ENCODE measurements around the gene NBPF11.
"Not testable (repeated sequence)": the region's sequence is repeated elsewhere in the genome, so short reads cannot be mapped to it uniquely, and the experiment has no call there.

The NBPF11 gene

DNA sequence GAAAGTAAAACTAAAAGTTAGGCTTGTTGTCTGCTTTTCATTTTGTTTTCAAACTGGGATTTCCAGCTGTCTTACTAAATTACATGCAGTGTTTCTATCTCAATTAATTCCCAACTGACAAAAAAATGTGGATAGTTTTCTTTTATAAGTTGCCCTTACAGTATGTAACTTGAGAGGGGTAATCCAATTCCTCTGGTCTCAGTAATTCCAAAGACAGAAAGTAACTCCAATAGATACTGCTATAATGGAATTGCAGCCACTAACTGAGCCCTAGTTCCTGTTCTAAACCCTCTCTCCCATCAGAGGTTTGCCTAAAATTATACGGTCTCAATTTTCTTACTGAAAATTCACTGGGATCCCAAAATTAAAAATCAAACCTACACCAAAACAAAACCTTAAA, 83.5 kb downstream of the NBPF11 start:
- WGBS, 2 donors (ENCODE audit: extremely low coverage in 2 of 2, insufficient read length in 2 of 2, insufficient replicate concordance in 1 of 2) = no CpG with 5 or more reads among the region's 1 CpG
- H3K14ac ChIP-seq (ENCODE audit: low read length) = not testable (repeated sequence)

DNA sequence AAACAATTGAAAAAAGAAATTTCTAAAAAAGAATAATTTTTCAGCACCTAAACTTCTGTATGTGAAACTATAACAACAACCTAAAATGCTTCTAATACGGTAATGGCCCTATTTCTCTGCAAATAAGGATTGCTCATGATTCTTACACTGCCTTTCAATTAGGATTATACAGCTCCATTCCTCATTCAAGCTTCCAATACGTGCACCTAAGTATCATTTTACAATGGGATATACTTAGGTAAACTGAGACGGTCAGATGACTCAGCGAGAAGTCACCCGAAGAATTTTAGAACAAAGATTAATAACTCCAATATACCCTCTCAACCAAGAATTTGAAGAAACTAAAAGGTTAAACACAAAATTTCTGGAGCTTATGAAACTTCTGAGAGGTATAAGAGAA, 83.9 kb downstream of the NBPF11 start:
- H3K4ac ChIP-seq (ENCODE audit: low read length); H2BK120ac ChIP-seq (ENCODE audit: low read depth, low read length); H4K8ac ChIP-seq (ENCODE audit: low read depth, low read length); H3K36me3 ChIP-seq (replicated peaks in 1 of 2; ENCODE audit: control insufficient read depth in 2 of 2, insufficient read depth in 2 of 2, low read length in 2 of 2); H3K27ac ChIP-seq (replicated peaks; ENCODE audit: low read length); H3K27me3 ChIP-seq (ENCODE audit: control insufficient read depth in 3 of 3, insufficient read depth in 3 of 3, low read depth in 1 of 3, low read length in 3 of 3); H3K9me3 ChIP-seq (replicated peaks in 1 of 2; ENCODE audit: control insufficient read depth in 2 of 2, insufficient read depth in 1 of 2, low read depth in 1 of 2, low read length in 2 of 2); H3K9ac ChIP-seq (ENCODE audit: low read depth, low read length, poor library complexity); H2BK12ac ChIP-seq (ENCODE audit: low read length); H3K23ac ChIP-seq (ENCODE audit: low read depth, low read length, poor library complexity); H2AFZ ChIP-seq (ENCODE audit: low read length); H2BK15ac ChIP-seq (ENCODE audit: low read length); DNase-seq (ENCODE audit: low spot score); H2AK5ac ChIP-seq (ENCODE audit: low read depth, low read length); H3K4me3 ChIP-seq (ENCODE audit: low read length in 2 of 2); H3K4me1 ChIP-seq (ENCODE audit: control insufficient read depth in 2 of 2, insufficient read depth in 1 of 2, low read depth in 1 of 2, low read length in 2 of 2); H4K91ac ChIP-seq (ENCODE audit: low read depth, low read length, poor library complexity); H3K4me2 ChIP-seq (ENCODE audit: insufficient read depth, low read length, poor library complexity, severe bottlenecking); H2BK5ac ChIP-seq (ENCODE audit: low read length); H3K79me1 ChIP-seq (ENCODE audit: low read depth, low read length); H3K18ac ChIP-seq (ENCODE audit: low read length); H3K14ac ChIP-seq (ENCODE audit: low read length): not testable (repeated sequence)
- no CpG with 5 or more reads among the region's 5 CpGs for WGBS, 2 donors (ENCODE audit: extremely low coverage in 2 of 2, insufficient read length in 2 of 2, insufficient replicate concordance in 1 of 2)

More for the DNA sequence above, 83.5 kb downstream of the NBPF11 start:
- DNase-seq (ENCODE audit: low spot score); H2BK12ac ChIP-seq (ENCODE audit: low read length); H3K9ac ChIP-seq (ENCODE audit: low read depth, low read length, poor library complexity); H3K36me3 ChIP-seq (replicated peaks in 1 of 2; ENCODE audit: control insufficient read depth in 2 of 2, insufficient read depth in 2 of 2, low read length in 2 of 2); H3K79me1 ChIP-seq (ENCODE audit: low read depth, low read length); H3K27ac ChIP-seq (replicated peaks; ENCODE audit: low read length); H2BK120ac ChIP-seq (ENCODE audit: low read depth, low read length); H3K4me1 ChIP-seq (ENCODE audit: control insufficient read depth in 2 of 2, insufficient read depth in 1 of 2, low read depth in 1 of 2, low read length in 2 of 2); H3K27me3 ChIP-seq (ENCODE audit: control insufficient read depth in 3 of 3, insufficient read depth in 3 of 3, low read depth in 1 of 3, low read length in 3 of 3); H2BK15ac ChIP-seq (ENCODE audit: low read length); H3K4ac ChIP-seq (ENCODE audit: low read length); H3K4me3 ChIP-seq (ENCODE audit: low read length in 2 of 2); H3K9me3 ChIP-seq (replicated peaks in 1 of 2; ENCODE audit: control insufficient read depth in 2 of 2, insufficient read depth in 1 of 2, low read depth in 1 of 2, low read length in 2 of 2); H4K91ac ChIP-seq (ENCODE audit: low read depth, low read length, poor library complexity); H4K8ac ChIP-seq (ENCODE audit: low read depth, low read length); H2AFZ ChIP-seq (ENCODE audit: low read length); H2BK5ac ChIP-seq (ENCODE audit: low read length); H3K23ac ChIP-seq (ENCODE audit: low read depth, low read length, poor library complexity); H3K18ac ChIP-seq (ENCODE audit: low read length); H3K4me2 ChIP-seq (ENCODE audit: insufficient read depth, low read length, poor library complexity, severe bottlenecking); H2AK5ac ChIP-seq (ENCODE audit: low read depth, low read length): not testable (repeated sequence)

DNA sequence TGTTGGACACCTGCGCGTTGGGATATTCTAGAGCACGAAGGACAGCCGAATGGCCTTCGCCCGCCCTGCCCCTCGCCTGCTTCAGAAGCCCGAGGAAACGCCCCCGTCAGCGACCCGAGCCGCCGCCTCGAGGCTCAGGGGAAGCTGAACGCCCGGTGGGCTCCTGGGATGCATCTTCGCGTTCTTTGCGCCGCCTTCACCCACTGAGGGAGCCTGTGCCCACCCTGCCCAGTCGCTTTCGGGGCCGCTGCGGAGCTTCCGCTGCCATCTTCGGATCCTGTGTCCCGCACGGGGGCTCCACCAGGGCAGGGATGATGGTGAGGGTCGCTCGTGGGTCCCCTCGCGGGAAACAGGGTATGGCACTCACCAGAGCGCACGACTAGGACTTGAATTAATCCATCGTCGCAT, 91.8 kb downstream of the NBPF11 start:
- DNase-seq (ENCODE audit: low spot score); H3K9ac ChIP-seq (ENCODE audit: low read depth, low read length, poor library complexity); H3K18ac ChIP-seq (ENCODE audit: low read length); H3K27ac ChIP-seq (replicated peaks; ENCODE audit: low read length); H2AK5ac ChIP-seq (ENCODE audit: low read depth, low read length); H2AFZ ChIP-seq (ENCODE audit: low read length); H3K4ac ChIP-seq (ENCODE audit: low read length); H3K36me3 ChIP-seq (replicated peaks in 1 of 2; ENCODE audit: control insufficient read depth in 2 of 2, insufficient read depth in 2 of 2, low read length in 2 of 2); H3K4me3 ChIP-seq (ENCODE audit: low read length in 2 of 2); H2BK12ac ChIP-seq (ENCODE audit: low read length); H3K14ac ChIP-seq (ENCODE audit: low read length); H3K9me3 ChIP-seq (replicated peaks in 1 of 2; ENCODE audit: control insufficient read depth in 2 of 2, insufficient read depth in 1 of 2, low read depth in 1 of 2, low read length in 2 of 2); H4K91ac ChIP-seq (ENCODE audit: low read depth, low read length, poor library complexity); H2BK15ac ChIP-seq (ENCODE audit: low read length); H3K23ac ChIP-seq (ENCODE audit: low read depth, low read length, poor library complexity); H3K4me2 ChIP-seq (ENCODE audit: insufficient read depth, low read length, poor library complexity, severe bottlenecking); H3K27me3 ChIP-seq (ENCODE audit: control insufficient read depth in 3 of 3, insufficient read depth in 3 of 3, low read depth in 1 of 3, low read length in 3 of 3); H3K79me1 ChIP-seq (ENCODE audit: low read depth, low read length); H4K8ac ChIP-seq (ENCODE audit: low read depth, low read length); H3K4me1 ChIP-seq (ENCODE audit: control insufficient read depth in 2 of 2, insufficient read depth in 1 of 2, low read depth in 1 of 2, low read length in 2 of 2); H2BK5ac ChIP-seq (ENCODE audit: low read length); H2BK120ac ChIP-seq (ENCODE audit: low read depth, low read length): not testable (repeated sequence)
- no CpG with 5 or more reads among the region's 37 CpGs for WGBS, 2 donors (ENCODE audit: extremely low coverage in 2 of 2, insufficient read length in 2 of 2, insufficient replicate concordance in 1 of 2)

DNA sequence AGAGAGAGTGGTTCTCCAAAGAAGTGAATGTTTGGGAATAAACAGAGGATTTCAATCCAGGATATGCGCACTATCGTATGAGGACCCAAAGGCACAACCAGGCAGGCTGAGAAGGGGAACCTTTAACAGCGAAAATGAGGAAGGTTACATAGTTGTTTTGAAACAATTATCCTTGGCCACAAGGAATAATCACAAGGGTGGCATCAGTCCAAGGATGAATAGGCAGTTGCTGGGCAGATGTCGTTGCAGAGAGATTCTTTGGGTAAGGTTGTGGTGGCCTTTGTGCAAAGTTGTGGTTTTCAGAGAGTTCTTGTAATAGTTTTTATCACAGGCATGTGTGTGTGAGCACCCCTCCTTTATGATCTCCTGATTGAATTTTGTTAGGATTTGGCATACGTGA, 94.7 kb downstream of the NBPF11 start:
- not testable (repeated sequence) for H3K36me3 ChIP-seq (replicated peaks in 1 of 2; ENCODE audit: control insufficient read depth in 2 of 2, insufficient read depth in 2 of 2, low read length in 2 of 2); H3K4me3 ChIP-seq (ENCODE audit: low read length in 2 of 2); H3K4me2 ChIP-seq (ENCODE audit: insufficient read depth, low read length, poor library complexity, severe bottlenecking); H3K79me1 ChIP-seq (ENCODE audit: low read depth, low read length); H3K18ac ChIP-seq (ENCODE audit: low read length); H2BK15ac ChIP-seq (ENCODE audit: low read length); H2AFZ ChIP-seq (ENCODE audit: low read length); H2BK12ac ChIP-seq (ENCODE audit: low read length); H3K23ac ChIP-seq (ENCODE audit: low read depth, low read length, poor library complexity); DNase-seq (ENCODE audit: low spot score); H4K91ac ChIP-seq (ENCODE audit: low read depth, low read length, poor library complexity); H3K27ac ChIP-seq (replicated peaks; ENCODE audit: low read length); H3K14ac ChIP-seq (ENCODE audit: low read length); H3K9me3 ChIP-seq (replicated peaks in 1 of 2; ENCODE audit: control insufficient read depth in 2 of 2, insufficient read depth in 1 of 2, low read depth in 1 of 2, low read length in 2 of 2); H2BK5ac ChIP-seq (ENCODE audit: low read length); H3K4me1 ChIP-seq (ENCODE audit: control insufficient read depth in 2 of 2, insufficient read depth in 1 of 2, low read depth in 1 of 2, low read length in 2 of 2); H3K27me3 ChIP-seq (ENCODE audit: control insufficient read depth in 3 of 3, insufficient read depth in 3 of 3, low read depth in 1 of 3, low read length in 3 of 3); H2AK5ac ChIP-seq (ENCODE audit: low read depth, low read length); H4K8ac ChIP-seq (ENCODE audit: low read depth, low read length); H3K4ac ChIP-seq (ENCODE audit: low read length); H3K9ac ChIP-seq (ENCODE audit: low read depth, low read length, poor library complexity); H2BK120ac ChIP-seq (ENCODE audit: low read depth, low read length)
- WGBS, 2 donors (ENCODE audit: extremely low coverage in 2 of 2, insufficient read length in 2 of 2, insufficient replicate concordance in 1 of 2) = no CpG with 5 or more reads among the region's 5 CpGs

Measured in neuronal stem cell (in vitro differentiated cells).